HepG2 (cell line): Measurements from ENCODE around the gene SLC2A6. TPM values are rescaled to one million over a fixed set of nuclear protein-coding genes. Genes with fewer than 3 reads are reported as not detected.

Experiments
- ATAC-seq: fragments of 200-7000 bp; cut with Tn5 transposase; 3 replicates; pipeline ENCODE4 v1.9.1; 2020; ENCODE audit warnings: mild to moderate bottlenecking, moderate library complexity
- BruUV-seq: library from RNA; stranded (reverse); fragments of 400-500 nt; replicated peaks from 2 replicates; lab custom pipeline; 2021; lab: Mats Ljungman, UMichigan
- CTCF ChIA-PET: fragments of 300-600 bp; formaldehyde crosslinking; extraction: SDS; loops from one replicate; lab custom pipeline; 2021; ENCODE audit warnings: low total read pairs, inconsistent platforms, low intra/inter-chr PET ratio; lab: Yijun Ruan, JAX
- POLR2A ChIA-PET: fragments of 350-600 bp; sonication (Branson Sonifier 250); formaldehyde crosslinking; loops from one replicate; lab custom pipeline; 2020; ENCODE audit warnings: antibody characterized with exemption, inconsistent platforms; lab: Yijun Ruan, JAX
- DNase-seq: peaks from one replicate; pipeline ENCODE4 v3.0.0-alpha.2; 2015; ENCODE audit warnings: low spot score
- FAIRE-seq: peaks from 3 replicates; lab custom pipeline; 2011; peaks lifted over from hg19 to GRCh38; lab: Jason Lieb, UNC
- H2AFZ ChIP-seq: one replicate; pipeline ENCODE4 v1.6.1; 2011; ENCODE audit warnings: low read length, inconsistent platforms
- H3K27ac ChIP-seq: fragments of 300-600 bp; 3 replicates; pipeline ENCODE4 v1.8.0; 2011; ENCODE audit warnings: mixed run types, mild to moderate bottlenecking, mixed read lengths, low read length, inconsistent platforms; ENCODE audit not compliant: insufficient read depth; ENCODE audit errors: extremely low read length
- H3K27me3 ChIP-seq, 2 experiments: fragments of 200-600 bp in 1 of 2; 2 replicates in 1 of 2; 3 replicates in 1 of 2; pipeline versions ENCODE4 v1.6.0 to v1.8.0; 2011; ENCODE audit warnings: low read length in 2 of 2, mild to moderate bottlenecking in 2 of 2, moderate library complexity in 2 of 2, inconsistent platforms in 1 of 2; ENCODE audit not compliant: insufficient read depth in 2 of 2, control insufficient read depth in 1 of 2
- H3K36me3 ChIP-seq, 2 experiments: fragments of 200-600 bp in 1 of 2; replicated peaks in 1 of 2; 2 replicates in 1 of 2; 3 replicates in 1 of 2; pipeline versions ENCODE4 v1.5.1 to v1.8.0; 2011; ENCODE audit warnings: low read length in 2 of 2, inconsistent platforms in 1 of 2; ENCODE audit not compliant: insufficient read depth in 2 of 2, control insufficient read depth in 1 of 2
- H3K4me1 ChIP-seq: 2 replicates; pipeline ENCODE4 v1.5.1; 2012; ENCODE audit warnings: low read length, inconsistent platforms; ENCODE audit not compliant: insufficient read depth
- H3K4me2 ChIP-seq: 2 replicates; pipeline ENCODE4 v1.6.0; 2011; ENCODE audit warnings: low read depth, low read length, inconsistent platforms
- H3K4me3 ChIP-seq, 3 experiments: fragments of 200-600 bp in 1 of 3; sonication (generic), shearing (Covaris generic) in 1 of 3; replicated peaks in 1 of 3; 2 replicates each; pipeline ENCODE4 v1.5.1; 2011 to 2016; ENCODE audit warnings: low read length in 3 of 3, inconsistent platforms in 2 of 3, low read depth in 2 of 3, mild to moderate bottlenecking in 2 of 3, control low read depth in 1 of 3, mixed read lengths in 1 of 3; ENCODE audit not compliant: insufficient read depth in 1 of 3
- H3K79me2 ChIP-seq: one replicate; pipeline ENCODE4 v1.6.1; 2011; ENCODE audit warnings: low read length, inconsistent platforms; ENCODE audit not compliant: insufficient read depth
- H3K9ac ChIP-seq: 2 replicates; pipeline ENCODE4 v1.6.0; 2011; ENCODE audit warnings: mild to moderate bottlenecking, low read depth, low read length, inconsistent platforms; ENCODE audit not compliant: insufficient read depth
- H3K9me3 ChIP-seq: 2 replicates; pipeline ENCODE4 v1.5.1; 2012; ENCODE audit warnings: mild to moderate bottlenecking, low read length
- H4K20me1 ChIP-seq: 2 replicates; pipeline ENCODE4 v1.6.0; 2011; ENCODE audit warnings: inconsistent platforms, mild to moderate bottlenecking, low read length, moderate library complexity; ENCODE audit not compliant: insufficient read depth
- CCDC6 ChIP-seq: sonication (generic); formaldehyde crosslinking; IDR thresholded peaks from 2 replicates; pipeline ENCODE4 v1.8.1; 2022; ENCODE audit warnings: mild to moderate bottlenecking, missing genetic modification reagents, moderate library complexity
- HHEX ChIP-seq: IDR thresholded peaks from 2 replicates; pipeline ENCODE4 v1.6.1; 2016; ENCODE audit warnings: control low read depth
- LCORL ChIP-seq, 2 experiments: fragments of 450-650 bp in 1 of 2; sonication (generic) in 1 of 2; formaldehyde crosslinking in 1 of 2; IDR thresholded peaks; 2 replicates each; pipeline versions ENCODE4 v1.5.0 to v1.6.1; 2017 to 2020; ENCODE audit warnings: antibody characterized with exemption in 1 of 2, missing genetic modification reagents in 1 of 2
- MAFG ChIP-seq: sonication (generic); formaldehyde crosslinking; IDR thresholded peaks from 2 replicates; pipeline ENCODE4 v1.5.1; 2020; ENCODE audit warnings: mild to moderate bottlenecking, missing genetic modification reagents
- NFYB ChIP-seq: sonication (generic); formaldehyde crosslinking; IDR thresholded peaks from 2 replicates; pipeline ENCODE4 v1.4.0; 2020; ENCODE audit warnings: missing genetic modification reagents
- PBX2 ChIP-seq: IDR thresholded peaks from 2 replicates; pipeline ENCODE4 v1.6.1; 2016; ENCODE audit warnings: control low read depth
- ZFP36 ChIP-seq: fragments of 150-350 bp; IDR thresholded peaks from 2 replicates; pipeline ENCODE4 v1.6.1; 2018; ENCODE audit warnings: borderline replicate concordance, low read length, low read depth; ENCODE audit not compliant: partially characterized antibody
- ZHX1 ChIP-seq: sonication (generic); formaldehyde crosslinking; IDR thresholded peaks from 2 replicates; pipeline ENCODE4 v1.8.1; 2022; ENCODE audit warnings: low read depth, mild to moderate bottlenecking, missing genetic modification reagents
- ZIK1 ChIP-seq: sonication (generic); formaldehyde crosslinking; IDR thresholded peaks from 2 replicates; pipeline ENCODE4 v1.5.0; 2020; ENCODE audit warnings: mild to moderate bottlenecking, low read depth, missing genetic modification reagents, borderline replicate concordance
- WGBS: methylation state at CpG from one replicate; pipeline ENCODE4 v1.1.6; 2017; ENCODE audit warnings: low lambda C conversion rate; 5-methylcytosine and 5-hydroxymethylcytosine counted together
- in situ Hi-C: cut with HindIII; loops from 2 replicates; pipeline ENCODE4 v1.10.0; 2017; ENCODE audit warnings: low pct_unique_long_range_greater_than_20kb; ENCODE audit not compliant: extremely low pct_ligation_motif_present
- intact Hi-C: fragments of 100-400 bp; cut with micrococcal nuclease; formaldehyde crosslinking; loops from one replicate; pipeline ENCODE4 v1.10.0; 2022; ENCODE audit not compliant: unreplicated experiment
- polyA plus RNA-seq, 8 experiments: library from polyadenylated mRNA; depleted of rRNA in 3 of 8; stranded (reverse) in 7 of 8; unstranded in 1 of 8; fragments of >200 nt; fragmentation: Illumina TruSeq in 4 of 8; extraction: Trizol in 4 of 8; gene quantifications; 2 replicates each; pipeline versions ENCODE4 v1.2.1 to v1.2.3, GENCODE V29; 2011 to 2016; ENCODE audit warnings: low read depth in 4 of 8, missing spikeins in 1 of 8, mixed read lengths in 1 of 8; ENCODE audit not compliant: insufficient read depth in 1 of 8
- total RNA-seq, 5 experiments: library from RNA; depleted of rRNA; stranded (reverse); fragments of >200 nt; fragmentation: Illumina TruSeq; extraction: Trizol; gene quantifications; 2 replicates each; pipeline ENCODE4 v1.2.3, GENCODE V29; 2016; ENCODE audit warnings: low read depth in 1 of 5
- TF ChIP-seq, protein P1 (sequence below): sonication (generic); formaldehyde crosslinking; IDR thresholded peaks from 2 replicates; pipeline ENCODE4 v1.4.0; 2020; ENCODE audit warnings: missing genetic modification reagents
- TF ChIP-seq, protein P2 (sequence below): sonication (generic); formaldehyde crosslinking; IDR thresholded peaks from 2 replicates; pipeline ENCODE4 v1.4.0; 2020; ENCODE audit warnings: missing genetic modification reagents, borderline replicate concordance

The SLC2A6 gene
- total and polyA plus RNA-seq, 2 of the 13 experiments (the other 11 are each of a cell fraction or from before 2014, with no cell fraction given), result 4.1 to 15.0 TPM

- no peak; the same call in 2 of the 3 replicates for ATAC-seq
- DNase-seq, result no peak
- H3K27me3 ChIP-seq, result peaks cover 5 to 77% of the 10 kb centered on the region in 2 experiments; a peak in 3 of 5 replicates
- H3K4me2 ChIP-seq, result no peak overlapping the region
- H4K20me1 ChIP-seq, result no peaks in the 10 kb centered on the region
- CTCF ChIA-PET, result no interaction called here
- BruUV-seq, result no TSS peak
- POLR2A ChIA-PET, result interaction anchor here (2.4 kb wide), 1 partner anchor 16 kb away, joined by 8 read pairs; the partner anchor contains the start of gene CACFD1
- H2AFZ ChIP-seq, result no peak overlapping the region
- H3K27ac ChIP-seq, result no peak overlapping the region
- H3K4me3 ChIP-seq, result no peak overlapping the region
- in situ Hi-C loops, result no loop called here
- no peak for FAIRE-seq
- intact Hi-C loops, result no loop called here
- 92% methylated on average over 5 of the region's 15 CpGs for WGBS
- no peaks in the 10 kb centered on the region for H3K79me2 ChIP-seq
- H3K36me3 ChIP-seq, result no peaks in the 10 kb centered on the region
- no peak for TF ChIP-seq ZIK1
- TF ChIP-seq, protein P1, sequence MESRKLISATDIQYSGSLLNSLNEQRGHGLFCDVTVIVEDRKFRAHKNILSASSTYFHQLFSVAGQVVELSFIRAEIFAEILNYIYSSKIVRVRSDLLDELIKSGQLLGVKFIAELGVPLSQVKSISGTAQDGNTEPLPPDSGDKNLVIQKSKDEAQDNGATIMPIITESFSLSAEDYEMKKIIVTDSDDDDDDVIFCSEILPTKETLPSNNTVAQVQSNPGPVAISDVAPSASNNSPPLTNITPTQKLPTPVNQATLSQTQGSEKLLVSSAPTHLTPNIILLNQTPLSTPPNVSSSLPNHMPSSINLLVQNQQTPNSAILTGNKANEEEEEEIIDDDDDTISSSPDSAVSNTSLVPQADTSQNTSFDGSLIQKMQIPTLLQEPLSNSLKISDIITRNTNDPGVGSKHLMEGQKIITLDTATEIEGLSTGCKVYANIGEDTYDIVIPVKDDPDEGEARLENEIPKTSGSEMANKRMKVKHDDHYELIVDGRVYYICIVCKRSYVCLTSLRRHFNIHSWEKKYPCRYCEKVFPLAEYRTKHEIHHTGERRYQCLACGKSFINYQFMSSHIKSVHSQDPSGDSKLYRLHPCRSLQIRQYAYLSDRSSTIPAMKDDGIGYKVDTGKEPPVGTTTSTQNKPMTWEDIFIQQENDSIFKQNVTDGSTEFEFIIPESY (CRISPR knock-in tag), result peak; percentile 49; the same call in 1 of the 2 replicates
- no peak overlapping the region for H3K9ac ChIP-seq
- H3K4me1 ChIP-seq, result peaks cover 4% of the 10 kb centered on the region
- no peaks in the 10 kb centered on the region for H3K9me3 ChIP-seq
Measured at GRCh38 chr9:133443248-133443647, 35.7 kb downstream of the SLC2A6 start.

DNA sequence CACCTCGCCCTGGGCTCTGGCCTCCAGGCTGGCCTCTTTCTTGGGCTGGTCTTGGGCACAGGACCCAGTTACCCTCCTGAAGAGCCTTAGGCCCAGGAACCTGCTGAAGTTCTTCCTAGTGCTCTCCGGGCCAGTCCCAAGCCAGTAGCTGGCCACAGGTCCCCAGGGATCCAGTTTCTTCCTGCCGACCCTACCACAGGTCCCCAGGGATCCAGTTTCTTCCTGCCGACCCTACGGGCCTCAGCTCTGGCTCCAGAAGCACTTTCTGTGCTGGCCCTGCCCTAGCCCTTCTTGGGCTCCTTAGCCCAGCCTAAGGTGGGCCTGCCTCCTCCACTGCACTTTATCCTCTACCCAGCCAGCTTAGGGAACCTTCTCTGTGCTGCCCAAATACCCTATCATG is 37.3 kb downstream of the SLC2A6 start:
- DNase-seq (no peak), ATAC-seq (no peak), FAIRE-seq (no peak)
- WGBS, result 0% methylated on average over 2 of the region's 5 CpGs
- Histone ChIP-seq H3K9me3 (no peaks in the 10 kb centered on the region), H3K36me3 (no peaks in the 10 kb centered on the region), H3K4me3 (no peak overlapping the region), H4K20me1 (no peaks in the 10 kb centered on the region), H3K9ac (no peak overlapping the region), H3K4me1 (no peaks in the 10 kb centered on the region), H3K4me2 (no peak overlapping the region), H3K27me3 (peaks cover 5 to 92% of the 10 kb centered on the region in 2 experiments; a peak in 3 of 5 replicates), H2AFZ (no peak overlapping the region), H3K79me2 (no peaks in the 10 kb centered on the region), H3K27ac (no peak overlapping the region)
- CTCF ChIA-PET, result no interaction called here
- POLR2A ChIA-PET, result no interaction called here
- intact Hi-C loops (no loop called here), in situ Hi-C loops (no loop called here)
- no TSS peak for BruUV-seq
- no peak for TF ChIP-seq NFYB
- TF ChIP-seq LCORL (IDR thresholded peaks at IDR 0.05), result no peak
- TF ChIP-seq LCORL (CRISPR knock-in tag; IDR thresholded peaks at IDR 0.05), result no peak
- no peak for TF ChIP-seq HHEX (CRISPR knock-in tag)
- TF ChIP-seq CCDC6 (CRISPR knock-in tag), result no peak
- TF ChIP-seq, protein P2, sequence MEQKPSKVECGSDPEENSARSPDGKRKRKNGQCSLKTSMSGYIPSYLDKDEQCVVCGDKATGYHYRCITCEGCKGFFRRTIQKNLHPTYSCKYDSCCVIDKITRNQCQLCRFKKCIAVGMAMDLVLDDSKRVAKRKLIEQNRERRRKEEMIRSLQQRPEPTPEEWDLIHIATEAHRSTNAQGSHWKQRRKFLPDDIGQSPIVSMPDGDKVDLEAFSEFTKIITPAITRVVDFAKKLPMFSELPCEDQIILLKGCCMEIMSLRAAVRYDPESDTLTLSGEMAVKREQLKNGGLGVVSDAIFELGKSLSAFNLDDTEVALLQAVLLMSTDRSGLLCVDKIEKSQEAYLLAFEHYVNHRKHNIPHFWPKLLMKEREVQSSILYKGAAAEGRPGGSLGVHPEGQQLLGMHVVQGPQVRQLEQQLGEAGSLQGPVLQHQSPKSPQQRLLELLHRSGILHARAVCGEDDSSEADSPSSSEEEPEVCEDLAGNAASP (CRISPR knock-in tag), result no peak
- no peak for TF ChIP-seq MAFG (CRISPR knock-in tag)
- TF ChIP-seq PBX2 (CRISPR knock-in tag), result no peak
- TF ChIP-seq ZFP36, result no peak
- TF ChIP-seq ZHX1 (CRISPR knock-in tag), result no peak
